K562 (cell line): Measurements from ENCODE around the gene NRROS. TPM values are rescaled to one million over a fixed set of nuclear protein-coding genes. Genes with fewer than 3 reads are reported as not detected.

Experiments used
- CREB3L1 ChIP-seq: fragments of 450-650 bp; IDR thresholded peaks from 2 replicates; pipeline ENCODE4 v1.6.1; 2014; ENCODE audit warnings: low read depth, mild to moderate bottlenecking, moderate library complexity, borderline replicate concordance
- HDAC1 ChIP-seq, 2 experiments: fragments of 450-650 bp; IDR thresholded peaks; 2 replicates each; pipeline ENCODE4 v1.6.1; 2016 to 2017; ENCODE audit warnings: inconsistent platforms in 1 of 2, mild to moderate bottlenecking in 1 of 2, moderate library complexity in 1 of 2
- L3MBTL2 ChIP-seq: fragments of 450-650 bp; IDR thresholded peaks from 2 replicates; pipeline ENCODE4 v1.6.1; 2016; ENCODE audit warnings: mild to moderate bottlenecking, moderate library complexity
- MBD1 ChIP-seq: fragments of 250-450 bp; sonication (Bioruptor Pico); IDR thresholded peaks from 2 replicates; pipeline ENCODE4 v1.8.0; 2022; ENCODE audit warnings: inconsistent platforms
- MIER1 ChIP-seq: fragments of 450-650 bp; IDR thresholded peaks from 2 replicates; pipeline ENCODE4 v1.6.1; 2016; ENCODE audit warnings: antibody characterized with exemption, mild to moderate bottlenecking, low read depth
- NFIX ChIP-seq: fragments of 250-450 bp; sonication (Bioruptor Pico); IDR thresholded peaks from 2 replicates; pipeline ENCODE4 v1.4.0; 2020; ENCODE audit warnings: low read depth, mild to moderate bottlenecking, moderate library complexity
- NRF1 ChIP-seq, 2 experiments: fragments of 450-650 bp; IDR thresholded peaks in 1 of 2; conservative IDR thresholded peaks in 1 of 2; 2 replicates each; pipeline ENCODE4 v1.6.1; 2014; ENCODE audit warnings: mild to moderate bottlenecking in 2 of 2
- OTX1 ChIP-seq: fragments of 450-650 bp; formaldehyde crosslinking; IDR thresholded peaks from 2 replicates; pipeline ENCODE4 v1.4.0; 2022; ENCODE audit warnings: mild to moderate bottlenecking
- POLR2A ChIP-seq: fragments of 450-650 bp; conservative IDR thresholded peaks from 2 replicates; pipeline ENCODE4 v1.6.1; 2016
- SMARCA4 ChIP-seq: fragments of 450-650 bp; IDR thresholded peaks from 2 replicates; pipeline ENCODE4 v1.6.1; 2016
- THAP7 ChIP-seq: fragments of 250-450 bp; sonication (Bioruptor Pico); IDR thresholded peaks from 2 replicates; pipeline ENCODE4 v1.5.0; 2021
- TRIM28 ChIP-seq: fragments of 450-650 bp; IDR thresholded peaks from 2 replicates; pipeline ENCODE4 v1.6.1; 2017
- UBTF ChIP-seq, 2 experiments: IDR thresholded peaks; 2 replicates each; pipeline ENCODE4 v1.6.1; 2012; ENCODE audit warnings: improper control_type of control experiment in 2 of 2, low read depth in 2 of 2, low read length in 2 of 2, borderline replicate concordance in 1 of 2
- YY1 ChIP-seq, 3 experiments: IDR thresholded peaks; 2 replicates each; pipeline ENCODE4 v1.6.1; 2011; ENCODE audit warnings: low read length in 2 of 3, mild to moderate bottlenecking in 2 of 3, moderate library complexity in 2 of 3, borderline replicate concordance in 1 of 3, control low read depth in 1 of 3, low read depth in 1 of 3; ENCODE audit not compliant: insufficient read depth in 3 of 3, insufficient replicate concordance in 2 of 3, control insufficient read depth in 1 of 3, insufficient read length in 1 of 3; ENCODE audit errors: extremely low read depth in 1 of 3
- ZNF217 ChIP-seq: sonication (generic); formaldehyde crosslinking; IDR thresholded peaks from 2 replicates; pipeline ENCODE4 v1.8.0; 2022; ENCODE audit warnings: mild to moderate bottlenecking, missing genetic modification reagents
- ZNF274 ChIP-seq: IDR thresholded peaks from 2 replicates; pipeline ENCODE4 v1.6.1; 2011; ENCODE audit warnings: low read depth, mild to moderate bottlenecking, low read length, moderate library complexity, borderline replicate concordance
- polyA plus RNA-seq, 8 experiments: library from polyadenylated mRNA; depleted of rRNA in 4 of 8; stranded (reverse) in 5 of 8; unstranded in 3 of 8; fragments of >200 nt; fragmentation: Nextera tagmentation in 2 of 8; fragmentation: Illumina TruSeq in 1 of 8; extraction: Ambion mirVana in 2 of 8; extraction: Trizol in 1 of 8; gene quantifications; 2 replicates each; pipeline versions ENCODE4 v1.2.1 to v1.2.3, GENCODE V29; 2011 to 2014; ENCODE audit warnings: inconsistent platforms in 1 of 8, missing spikeins in 1 of 8
- total RNA-seq, 7 experiments: library from RNA; depleted of rRNA in 6 of 7; stranded (reverse); fragments of >200 nt in 6 of 7; fragmentation: Illumina TruSeq in 2 of 7; extraction: Trizol in 2 of 7; gene quantifications; 2 replicates each; pipeline versions ENCODE4 v1.2.1 to v1.2.3, GENCODE V29; 2011 to 2021; ENCODE audit warnings: low replicate concordance in 1 of 7
- TF ChIP-seq, protein P1 (sequence below): fragments of 250-450 bp; sonication (Bioruptor Pico); IDR thresholded peaks from 2 replicates; pipeline ENCODE4 v1.9.0; 2021; ENCODE audit warnings: mild to moderate bottlenecking
- TF ChIP-seq, protein P2 (sequence below), 2 experiments: fragments of 450-650 bp; IDR thresholded peaks; 2 replicates each; pipeline ENCODE4 v1.6.1; 2018; ENCODE audit warnings: mild to moderate bottlenecking in 2 of 2, low read depth in 1 of 2; ENCODE audit not compliant: partially characterized antibody in 2 of 2

The NRROS gene
- total and polyA plus RNA-seq, 9 of the 15 experiments (the other 6 are each of a cell fraction or from before 2014, with no cell fraction given) = 0.34 to 13.8 (median 3.8) TPM

- no peak for TF ChIP-seq UBTF (IDR thresholded peaks at IDR 0.05; ENCODE audit: borderline replicate concordance in 1 of 2, low read depth in 2 of 2, low read length in 2 of 2)
- TF ChIP-seq NFIX (CRISPR knock-in tag) = no peak
- no peak for TF ChIP-seq MIER1
- TF ChIP-seq NRF1 (conservative IDR thresholded peaks at IDR 0.05 in 1 of 2, IDR thresholded peaks at IDR 0.05 in 1 of 2) = no peak
- no peak for TF ChIP-seq MBD1
- TF ChIP-seq YY1 (IDR thresholded peaks at IDR 0.05; ENCODE audit: borderline replicate concordance in 1 of 3, control insufficient read depth in 1 of 3, extremely low read depth in 1 of 3, insufficient read depth in 3 of 3, insufficient read length in 1 of 3, insufficient replicate concordance in 2 of 3, low read depth in 1 of 3, low read length in 2 of 3) = no peak
- no peak for TF ChIP-seq POLR2A
- TF ChIP-seq THAP7 (CRISPR knock-in tag) = no peak
- TF ChIP-seq CREB3L1 = no peak
- TF ChIP-seq, protein P1, sequence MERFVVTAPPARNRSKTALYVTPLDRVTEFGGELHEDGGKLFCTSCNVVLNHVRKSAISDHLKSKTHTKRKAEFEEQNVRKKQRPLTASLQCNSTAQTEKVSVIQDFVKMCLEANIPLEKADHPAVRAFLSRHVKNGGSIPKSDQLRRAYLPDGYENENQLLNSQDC (CRISPR knock-in tag) = no peak
- no peak for TF ChIP-seq OTX1 (CRISPR knock-in tag)
- TF ChIP-seq, protein P2, sequence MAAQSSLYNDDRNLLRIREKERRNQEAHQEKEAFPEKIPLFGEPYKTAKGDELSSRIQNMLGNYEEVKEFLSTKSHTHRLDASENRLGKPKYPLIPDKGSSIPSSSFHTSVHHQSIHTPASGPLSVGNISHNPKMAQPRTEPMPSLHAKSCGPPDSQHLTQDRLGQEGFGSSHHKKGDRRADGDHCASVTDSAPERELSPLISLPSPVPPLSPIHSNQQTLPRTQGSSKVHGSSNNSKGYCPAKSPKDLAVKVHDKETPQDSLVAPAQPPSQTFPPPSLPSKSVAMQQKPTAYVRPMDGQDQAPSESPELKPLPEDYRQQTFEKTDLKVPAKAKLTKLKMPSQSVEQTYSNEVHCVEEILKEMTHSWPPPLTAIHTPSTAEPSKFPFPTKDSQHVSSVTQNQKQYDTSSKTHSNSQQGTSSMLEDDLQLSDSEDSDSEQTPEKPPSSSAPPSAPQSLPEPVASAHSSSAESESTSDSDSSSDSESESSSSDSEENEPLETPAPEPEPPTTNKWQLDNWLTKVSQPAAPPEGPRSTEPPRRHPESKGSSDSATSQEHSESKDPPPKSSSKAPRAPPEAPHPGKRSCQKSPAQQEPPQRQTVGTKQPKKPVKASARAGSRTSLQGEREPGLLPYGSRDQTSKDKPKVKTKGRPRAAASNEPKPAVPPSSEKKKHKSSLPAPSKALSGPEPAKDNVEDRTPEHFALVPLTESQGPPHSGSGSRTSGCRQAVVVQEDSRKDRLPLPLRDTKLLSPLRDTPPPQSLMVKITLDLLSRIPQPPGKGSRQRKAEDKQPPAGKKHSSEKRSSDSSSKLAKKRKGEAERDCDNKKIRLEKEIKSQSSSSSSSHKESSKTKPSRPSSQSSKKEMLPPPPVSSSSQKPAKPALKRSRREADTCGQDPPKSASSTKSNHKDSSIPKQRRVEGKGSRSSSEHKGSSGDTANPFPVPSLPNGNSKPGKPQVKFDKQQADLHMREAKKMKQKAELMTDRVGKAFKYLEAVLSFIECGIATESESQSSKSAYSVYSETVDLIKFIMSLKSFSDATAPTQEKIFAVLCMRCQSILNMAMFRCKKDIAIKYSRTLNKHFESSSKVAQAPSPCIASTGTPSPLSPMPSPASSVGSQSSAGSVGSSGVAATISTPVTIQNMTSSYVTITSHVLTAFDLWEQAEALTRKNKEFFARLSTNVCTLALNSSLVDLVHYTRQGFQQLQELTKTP (IDR thresholded peaks at IDR 0.05; ENCODE audit: low read depth in 1 of 2, partially characterized antibody in 2 of 2) = no peak
- TF ChIP-seq TRIM28 = no peak
- TF ChIP-seq SMARCA4 = no peak
- TF ChIP-seq HDAC1 (IDR thresholded peaks at IDR 0.05) = no peak
- TF ChIP-seq L3MBTL2 = no peak
- no peak for TF ChIP-seq ZNF274
- TF ChIP-seq ZNF217 = no peak
Observed at GRCh38 chr3:196609343-196609775, 30.1 kb upstream of the NRROS start (continued).
